WTC11 (cell line): ENCODE data around the gene KDM4C.

Experiments
- EMX1 ChIP-seq: fragments of 250-450 bp; sonication (Bioruptor Pico); IDR thresholded peaks from 2 replicates; pipeline ENCODE4 v1.8.0; 2021; ENCODE audit warnings: mild to moderate bottlenecking
- ZBTB43 ChIP-seq: sonication (generic); formaldehyde crosslinking; IDR thresholded peaks from 2 replicates; pipeline ENCODE4 v1.8.1; 2023; ENCODE audit warnings: mild to moderate bottlenecking, missing genetic modification reagents
- TF ChIP-seq, protein P1 (sequence below): fragments of 200-600 bp; IDR thresholded peaks from 2 replicates; pipeline ENCODE4 v1.8.0; 2022; ENCODE audit warnings: antibody characterized with exemption

DNA sequence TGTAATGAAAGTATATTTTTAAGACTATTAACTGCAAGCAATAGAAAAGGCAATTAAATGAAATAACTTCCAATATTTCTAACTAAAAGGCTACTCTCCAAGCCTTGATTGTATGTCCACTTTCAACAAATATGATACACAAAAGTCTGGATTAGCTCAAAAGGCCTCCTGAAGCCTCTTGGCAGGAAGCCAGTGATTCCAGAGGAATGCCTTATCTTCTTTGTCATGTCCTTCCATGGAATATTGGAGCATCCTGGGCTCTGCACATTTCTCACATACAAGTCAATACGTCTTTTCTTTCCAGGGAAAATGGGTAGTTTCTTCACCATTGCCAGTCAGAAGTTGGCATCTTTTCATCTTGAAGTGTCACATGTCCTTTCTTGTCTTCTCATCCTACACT is 357.8 kb downstream of the KDM4C start:
- TF ChIP-seq ZBTB43 (CRISPR knock-in tag) (no peak), EMX1 (CRISPR knock-in tag) (no peak)
- TF ChIP-seq, protein P1, sequence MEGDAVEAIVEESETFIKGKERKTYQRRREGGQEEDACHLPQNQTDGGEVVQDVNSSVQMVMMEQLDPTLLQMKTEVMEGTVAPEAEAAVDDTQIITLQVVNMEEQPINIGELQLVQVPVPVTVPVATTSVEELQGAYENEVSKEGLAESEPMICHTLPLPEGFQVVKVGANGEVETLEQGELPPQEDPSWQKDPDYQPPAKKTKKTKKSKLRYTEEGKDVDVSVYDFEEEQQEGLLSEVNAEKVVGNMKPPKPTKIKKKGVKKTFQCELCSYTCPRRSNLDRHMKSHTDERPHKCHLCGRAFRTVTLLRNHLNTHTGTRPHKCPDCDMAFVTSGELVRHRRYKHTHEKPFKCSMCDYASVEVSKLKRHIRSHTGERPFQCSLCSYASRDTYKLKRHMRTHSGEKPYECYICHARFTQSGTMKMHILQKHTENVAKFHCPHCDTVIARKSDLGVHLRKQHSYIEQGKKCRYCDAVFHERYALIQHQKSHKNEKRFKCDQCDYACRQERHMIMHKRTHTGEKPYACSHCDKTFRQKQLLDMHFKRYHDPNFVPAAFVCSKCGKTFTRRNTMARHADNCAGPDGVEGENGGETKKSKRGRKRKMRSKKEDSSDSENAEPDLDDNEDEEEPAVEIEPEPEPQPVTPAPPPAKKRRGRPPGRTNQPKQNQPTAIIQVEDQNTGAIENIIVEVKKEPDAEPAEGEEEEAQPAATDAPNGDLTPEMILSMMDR, result no peak
